Panc1 (cell line): ENCODE results near the gene MRPS12. TPM values are rescaled to one million over a fixed set of nuclear protein-coding genes. Genes with fewer than 3 reads are reported as not detected.

Experiments used
- ATAC-seq: fragments of 200-7000 bp; cut with Tn5 transposase; 2 replicates; pipeline ENCODE4 v1.9.1; 2020; ENCODE audit warnings: mild to moderate bottlenecking, moderate library complexity
- BruUV-seq: library from RNA; stranded (reverse); fragments of 400-500 nt; replicated peaks from 2 replicates; lab custom pipeline; 2021; lab: Mats Ljungman, UMichigan
- CTCF ChIA-PET: fragments of 300-600 bp; sonication (Branson Sonifier 250); formaldehyde crosslinking; loops from one replicate; lab custom pipeline; 2022; ENCODE audit warnings: antibody characterized with exemption; lab: Charles Lee
- POLR2A ChIA-PET: fragments of 300-600 bp; sonication (Branson Sonifier 250); formaldehyde crosslinking; loops from one replicate; lab custom pipeline; 2022; ENCODE audit warnings: antibody characterized with exemption; lab: Charles Lee
- DNase-seq: peaks from one replicate; pipeline ENCODE4 v3.0.0-alpha.2; 2010; ENCODE audit warnings: low read depth, low spot score
- H3K27ac ChIP-seq: 2 replicates; pipeline ENCODE4 v1.5.1; 2011; ENCODE audit warnings: mild to moderate bottlenecking, low read length, inconsistent platforms
- H3K27me3 ChIP-seq: fragments of 200-500 bp; sonication (Bioruptor generic); 2 replicates; pipeline ENCODE4 v1.6.0; 2014; ENCODE audit warnings: low read length, inconsistent platforms; ENCODE audit not compliant: control insufficient read depth, insufficient read depth
- H3K36me3 ChIP-seq: fragments of 200-500 bp; sonication (Bioruptor generic); 2 replicates; pipeline ENCODE4 v1.5.1; 2014; ENCODE audit warnings: inconsistent platforms, mild to moderate bottlenecking, low read length, moderate library complexity; ENCODE audit not compliant: control insufficient read depth, insufficient read depth
- H3K4me1 ChIP-seq: 2 replicates; pipeline ENCODE4 v1.5.1; 2011; ENCODE audit warnings: inconsistent platforms, mild to moderate bottlenecking, low read length, moderate library complexity; ENCODE audit not compliant: control insufficient read depth, insufficient read depth
- H3K4me3 ChIP-seq, 2 experiments: 2 replicates each; pipeline ENCODE4 v1.5.1; 2011 to 2012; ENCODE audit warnings: low read depth in 2 of 2, low read length in 2 of 2, mild to moderate bottlenecking in 2 of 2, inconsistent platforms in 1 of 2, moderate library complexity in 1 of 2
- H3K9me3 ChIP-seq: fragments of 200-500 bp; sonication (Bioruptor generic); 2 replicates; pipeline ENCODE4 v1.5.1; 2014; ENCODE audit warnings: low read depth, mild to moderate bottlenecking, inconsistent platforms, low read length, moderate library complexity; ENCODE audit not compliant: control insufficient read depth, insufficient read depth
- CTCF ChIP-seq: fragments of 450-650 bp; IDR thresholded peaks from 2 replicates; pipeline ENCODE4 v1.5.1; 2017; ENCODE audit warnings: mild to moderate bottlenecking
- POLR2AphosphoS5 ChIP-seq: IDR thresholded peaks from 2 replicates; pipeline ENCODE4 v1.6.1; 2012; ENCODE audit warnings: mild to moderate bottlenecking, low read depth, low read length, moderate library complexity
- REST ChIP-seq, 2 experiments: IDR thresholded peaks; 2 replicates each; pipeline ENCODE4 v1.6.1; 2011 to 2012; ENCODE audit warnings: low read depth in 2 of 2, control low read depth in 1 of 2, low read length in 1 of 2, mild to moderate bottlenecking in 1 of 2, moderate library complexity in 1 of 2; ENCODE audit not compliant: insufficient read depth in 1 of 2
- SIN3A ChIP-seq: IDR thresholded peaks from 2 replicates; pipeline ENCODE4 v1.6.1; 2012; ENCODE audit warnings: low read depth, mild to moderate bottlenecking, low read length, moderate library complexity, borderline replicate concordance; ENCODE audit not compliant: insufficient read depth
- TCF7L2 ChIP-seq: IDR thresholded peaks from 2 replicates; pipeline ENCODE4 v1.6.1; 2011; ENCODE audit warnings: mild to moderate bottlenecking, low read depth, low read length, inconsistent platforms
- in situ Hi-C: cut with HindIII; loops from 2 replicates; pipeline ENCODE4 v1.10.0; 2016; ENCODE audit warnings: low sequenced_read_pairs, low pct_unique_long_range_greater_than_20kb
- intact Hi-C: fragments of 100-400 bp; cut with micrococcal nuclease; formaldehyde crosslinking; loops from one replicate; pipeline ENCODE4 v1.10.0; 2022; ENCODE audit not compliant: unreplicated experiment
- total RNA-seq: library from RNA; stranded (reverse); gene quantifications from one replicate; pipeline ENCODE4 v1.2.1, GENCODE V29; 2021; ENCODE audit not compliant: unreplicated experiment

MRPS12 gene
- total RNA-seq, 1 experiment from 2014 or later = 511 TPM

- DNase-seq (no peak), ATAC-seq (no peak)
- Histone ChIP-seq H3K27ac (no peak overlapping the region), H3K27me3 (no peaks in the 10 kb centered on the region), H3K9me3 (no peaks in the 10 kb centered on the region), H3K4me3 (no peak overlapping the region), H3K36me3 (no peaks in the 10 kb centered on the region; the same call in 1 of the 2 replicates), H3K4me1 (no peaks in the 10 kb centered on the region)
- no peak for TF ChIP-seq CTCF
- no peak for TF ChIP-seq SIN3A
- TF ChIP-seq REST (IDR thresholded peaks at IDR 0.05; ENCODE audit: insufficient read depth in 1 of 2, low read depth in 2 of 2, low read length in 1 of 2) = no peak
- no peak for TF ChIP-seq TCF7L2
- no peak for TF ChIP-seq POLR2AphosphoS5
- POLR2A ChIA-PET = no interaction called here
- in situ Hi-C loops = no loop called here
- CTCF ChIA-PET = no interaction called here
- intact Hi-C loops = no loop called here
- no TSS peak for BruUV-seq
Measured at GRCh38 chr19:38910488-38910887, 20.3 kb upstream of the MRPS12 start.

GRCh38 chr19:38911388-38912001, 19.2 kb upstream of the MRPS12 start:
- Histone ChIP-seq H3K9me3 (no peaks in the 10 kb centered on the region), H3K27me3 (no peaks in the 10 kb centered on the region), H3K4me3 (no peak overlapping the region), H3K36me3 (no peaks in the 10 kb centered on the region), H3K27ac (no peak overlapping the region), H3K4me1 (no peaks in the 10 kb centered on the region)
- DNase-seq (no peak), ATAC-seq (no peak; the same call in 1 of the 2 replicates)
- intact Hi-C loops = no loop called here
- in situ Hi-C loops = no loop called here
- TF ChIP-seq TCF7L2 (no peak), REST (IDR thresholded peaks at IDR 0.05; ENCODE audit: insufficient read depth in 1 of 2, low read depth in 2 of 2, low read length in 1 of 2) (peak in 1 of 2 experiments; percentile 78; a peak in 2 of 4 replicates)
- POLR2A ChIA-PET = no interaction called here
- CTCF ChIA-PET = interaction anchor here (0.6 kb wide), 1 partner anchor 419 kb away, joined by 3 read pairs; no protein-coding TSS in a partner anchor
- BruUV-seq = no TSS peak
